GM19099 (cell line): Measurements from ENCODE around the gene MSRB1.

Source experiments
- POLR2A ChIP-seq: IDR thresholded peaks from 3 replicates; pipeline ENCODE4 v1.6.1; 2011; ENCODE audit warnings: low read depth; ENCODE audit not compliant: insufficient read length; ENCODE audit errors: extremely low read depth

Gene MSRB1

GRCh38 chr16:1982013-1982433 lies 39.0 kb upstream of the MSRB1 start:
- TF ChIP-seq POLR2A = no peak

- no peak for TF ChIP-seq POLR2A
Observed at GRCh38 chr16:1981398-1981836, 38.4 kb upstream of the MSRB1 start, which contains the start of gene NOXO1. Gene NOXO1 (minus strand): TSS chr16:1981469. CDS start chr16:1981179, 290 bp downstream.

GRCh38 chr16:1980770-1981087 lies 37.7 kb upstream of the MSRB1 start:
- TF ChIP-seq POLR2A = no peak

- TF ChIP-seq POLR2A = no peak
Observed at GRCh38 chr16:1980030-1980769, 37.2 kb upstream of the MSRB1 start.

GRCh38 chr16:1979271-1980029 lies 36.5 kb upstream of the MSRB1 start:
- TF ChIP-seq POLR2A = no peak

GRCh38 chr16:1978476-1979120 lies 35.6 kb upstream of the MSRB1 start:
- no peak for TF ChIP-seq POLR2A

GRCh38 chr16:1977875-1978268 lies 34.9 kb upstream of the MSRB1 start:
- TF ChIP-seq POLR2A = no peak

GRCh38 chr16:1976951-1977874 lies 34.2 kb upstream of the MSRB1 start:
- no peak for TF ChIP-seq POLR2A

- no peak for TF ChIP-seq POLR2A
Observed at GRCh38 chr16:1976216-1976520, 33.2 kb upstream of the MSRB1 start.

- TF ChIP-seq POLR2A = no peak
Observed at GRCh38 chr16:1975432-1976215, 32.6 kb upstream of the MSRB1 start.

- no peak for TF ChIP-seq POLR2A
Observed at GRCh38 chr16:1974157-1975070, 31.4 kb upstream of the MSRB1 start.

GRCh38 chr16:1973461-1974156 lies 30.6 kb upstream of the MSRB1 start:
- TF ChIP-seq POLR2A = no peak

GRCh38 chr16:1972490-1972877 lies 29.5 kb upstream of the MSRB1 start:
- TF ChIP-seq POLR2A = no peak
